Brain pericyte (primary cell): Measurements from ENCODE around the gene RPP30.
"Not testable (repeated sequence)": the region's sequence is repeated elsewhere in the genome, so short reads cannot be mapped to it uniquely, and the experiment has no call there.

Experiments used
- DNase-seq: peaks from one replicate; pipeline ENCODE4 v3.0.0-alpha.2; 2012; ENCODE audit warnings: low read depth, low spot score

The RPP30 gene

DNA sequence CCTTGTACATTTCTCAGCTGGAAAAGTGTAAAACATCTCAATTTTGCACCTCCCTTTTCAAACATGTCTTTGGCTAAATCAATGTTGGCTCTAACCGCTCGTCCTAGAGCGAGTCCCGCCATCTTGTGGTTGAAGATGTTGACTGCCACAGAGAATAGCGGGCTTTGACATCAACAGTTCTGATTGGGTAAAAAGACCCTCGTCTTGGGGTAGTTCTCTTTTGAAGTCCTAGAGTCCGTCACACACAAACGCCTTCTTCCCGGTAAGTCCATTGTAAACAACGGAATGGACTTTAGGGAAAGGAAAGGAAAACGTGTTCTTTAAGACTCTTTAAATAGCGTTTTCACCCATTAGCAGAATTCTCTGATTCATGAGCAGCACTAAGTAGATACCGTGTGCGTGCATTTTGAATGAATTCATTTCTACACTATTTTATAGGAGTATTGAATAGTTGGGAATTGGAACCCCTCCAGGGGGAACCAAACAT, 452 bp upstream of the RPP30 start:
- peak; percentile 60 for DNase-seq

DNA sequence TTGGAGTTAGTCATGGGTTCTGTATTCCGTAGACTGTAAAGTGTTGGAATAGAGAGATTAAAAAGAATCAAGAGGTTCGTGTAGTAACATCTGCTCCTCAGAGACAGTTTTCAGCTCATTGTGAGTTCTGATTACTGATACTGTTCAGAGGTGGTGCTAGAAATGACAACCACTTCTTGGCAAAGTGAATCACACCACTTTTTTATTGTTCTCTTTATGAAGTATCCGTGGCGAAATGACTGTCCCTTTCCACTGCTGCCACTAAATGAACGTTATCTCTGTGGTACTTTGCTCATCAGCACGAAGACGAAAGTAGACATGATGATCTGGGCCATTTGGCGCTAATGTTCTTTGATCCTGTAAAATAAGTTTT, 860 bp downstream of the RPP30 start:
- no peak for DNase-seq

DNA sequence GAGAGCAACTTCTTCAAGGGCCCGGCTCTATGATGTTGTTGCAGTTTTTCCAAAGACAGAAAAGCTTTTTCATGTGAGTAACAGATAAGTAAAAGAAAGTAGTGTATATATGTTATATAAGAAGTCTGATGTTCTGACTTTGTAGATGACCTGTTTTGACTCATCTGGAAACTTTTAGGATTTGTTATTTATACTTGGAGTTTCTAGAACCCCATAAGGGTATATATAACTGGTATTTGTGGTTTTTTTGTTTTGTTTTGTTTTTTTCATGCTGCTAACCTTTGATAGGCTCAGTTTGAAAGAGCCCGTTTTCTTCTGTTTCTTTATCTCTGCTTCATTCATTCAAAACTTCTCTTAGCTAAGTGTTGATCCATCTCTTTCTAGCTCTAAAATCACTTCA, 7.3 kb downstream of the RPP30 start:
- DNase-seq, result no peak

DNA sequence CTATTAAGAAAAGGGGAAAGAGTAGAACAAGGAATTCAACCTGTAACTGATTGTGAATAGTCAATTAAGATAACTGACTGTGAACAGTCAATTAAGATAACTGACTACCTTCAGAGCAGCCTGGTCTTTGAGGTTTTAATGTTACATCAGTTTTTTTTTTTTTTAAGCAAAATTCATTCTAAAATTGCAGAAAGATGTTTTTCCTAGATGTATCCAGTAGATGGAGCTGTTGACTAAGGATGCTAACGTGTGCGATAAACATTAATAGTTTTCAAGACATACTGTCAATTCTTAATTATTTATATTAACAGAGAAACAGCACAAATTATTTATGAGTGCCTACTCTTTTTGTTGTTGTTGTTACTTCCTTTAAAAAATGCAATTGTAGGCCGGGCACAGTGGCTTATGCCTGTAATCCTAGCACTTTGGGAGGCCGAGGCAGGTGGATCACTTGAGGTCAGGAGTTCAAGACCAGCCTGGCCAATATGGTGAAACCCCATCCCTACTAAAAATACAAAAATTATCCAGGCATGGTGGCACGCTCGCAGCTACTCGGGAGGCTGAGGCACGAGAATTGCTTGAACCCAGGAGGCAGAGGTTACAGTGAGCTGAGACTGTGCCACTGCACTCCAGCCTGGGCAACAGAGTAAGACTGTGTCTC, 8.4 kb downstream of the RPP30 start:
- not testable (repeated sequence) for DNase-seq

DNA sequence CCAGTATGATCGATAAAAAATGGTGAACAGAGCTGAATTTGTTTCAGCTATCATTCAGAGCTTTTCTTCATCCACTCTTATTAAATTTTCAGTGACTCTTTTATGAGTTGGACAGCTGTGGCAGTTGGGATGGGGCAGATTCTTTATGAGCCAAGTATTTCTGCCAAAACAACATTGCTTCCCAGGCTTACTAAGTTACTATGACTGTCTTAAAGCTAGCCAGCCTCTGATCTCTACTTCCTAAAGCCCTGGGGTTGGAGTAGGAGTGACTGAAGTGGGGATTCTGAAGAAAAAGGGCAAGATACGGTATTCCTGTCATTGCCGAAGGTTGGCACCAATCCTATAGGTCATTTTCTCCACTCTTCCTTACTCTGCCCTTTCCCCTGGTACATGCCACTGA, 12.7 kb downstream of the RPP30 start:
- DNase-seq, result no peak

DNA sequence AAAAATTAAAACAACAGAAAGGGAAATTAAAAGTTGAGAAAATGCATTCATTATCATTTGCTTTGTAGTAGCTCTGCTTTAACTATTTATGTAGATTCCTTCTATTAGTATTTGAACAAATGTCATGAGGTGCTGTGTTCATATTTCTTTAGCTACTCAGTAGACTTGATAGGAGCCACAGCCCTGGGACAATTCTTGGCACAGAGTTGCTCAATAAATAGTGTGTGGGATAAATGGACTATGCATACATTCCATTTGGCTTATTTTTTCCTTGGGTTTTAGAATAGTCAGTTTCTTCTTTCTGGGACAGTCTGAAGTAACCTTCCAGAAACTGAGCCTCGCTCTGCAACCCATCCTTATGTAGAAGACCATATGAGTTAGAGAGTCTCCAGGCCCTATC, 13.4 kb downstream of the RPP30 start:
- DNase-seq, result no peak

DNA sequence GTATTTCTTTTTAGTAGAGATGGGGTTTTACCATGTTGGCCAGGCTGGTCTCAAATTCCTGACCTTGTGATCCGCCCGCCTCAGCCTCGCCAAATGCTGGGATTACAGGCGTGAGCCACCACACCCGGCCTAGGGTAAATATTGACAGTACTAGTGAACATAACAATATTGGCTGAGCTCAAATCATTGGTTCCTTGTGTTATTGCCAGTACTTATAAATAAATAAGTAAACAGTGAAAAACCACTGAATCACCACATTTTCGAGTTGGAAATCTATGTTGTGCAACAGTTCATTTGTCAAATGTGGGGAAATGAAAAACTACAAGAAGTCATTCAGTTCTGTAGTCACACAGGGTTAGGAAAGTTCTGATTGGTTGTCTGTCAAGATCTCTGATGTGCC, 15.8 kb downstream of the RPP30 start:
- DNase-seq, result no peak

DNA sequence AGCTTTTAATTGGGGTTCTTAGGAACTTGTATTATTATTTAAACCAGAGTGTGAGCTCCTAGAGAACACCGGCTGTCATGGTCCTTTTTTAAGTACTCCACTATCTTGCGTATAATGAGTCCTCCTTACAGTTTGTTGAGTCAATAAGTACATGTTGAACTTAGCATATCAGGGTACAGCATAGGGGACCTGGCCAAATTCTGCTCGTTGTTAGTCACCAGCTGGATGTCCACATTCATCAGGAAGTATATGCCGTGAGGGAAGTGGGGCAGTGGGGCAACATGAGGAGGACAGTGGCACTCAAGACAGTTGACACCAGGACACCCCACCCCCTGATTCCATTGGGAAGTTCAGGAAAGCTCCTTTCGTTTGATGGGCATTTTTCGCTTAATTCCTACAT, 16.6 kb downstream of the RPP30 start:
- DNase-seq, result no peak

DNA sequence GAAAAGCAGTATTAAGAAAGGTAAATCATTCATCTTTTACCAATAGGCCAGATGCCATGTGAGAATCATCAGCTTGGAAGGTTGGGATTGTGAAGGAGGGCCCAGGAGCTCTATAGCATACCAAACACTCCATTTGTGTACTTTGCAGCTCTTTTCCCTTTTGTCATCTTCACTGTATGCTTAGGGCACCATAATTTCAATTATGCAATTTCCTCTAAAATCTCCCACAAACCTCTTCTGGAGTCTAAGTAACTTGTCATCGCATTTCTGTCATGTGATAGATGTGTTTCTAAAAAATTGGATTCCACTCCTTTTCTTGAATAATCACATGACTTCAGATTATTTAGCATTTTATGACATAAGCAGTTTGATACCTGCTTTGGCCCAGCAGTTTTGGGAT, 17.9 kb downstream of the RPP30 start:
- DNase-seq, result no peak

DNA sequence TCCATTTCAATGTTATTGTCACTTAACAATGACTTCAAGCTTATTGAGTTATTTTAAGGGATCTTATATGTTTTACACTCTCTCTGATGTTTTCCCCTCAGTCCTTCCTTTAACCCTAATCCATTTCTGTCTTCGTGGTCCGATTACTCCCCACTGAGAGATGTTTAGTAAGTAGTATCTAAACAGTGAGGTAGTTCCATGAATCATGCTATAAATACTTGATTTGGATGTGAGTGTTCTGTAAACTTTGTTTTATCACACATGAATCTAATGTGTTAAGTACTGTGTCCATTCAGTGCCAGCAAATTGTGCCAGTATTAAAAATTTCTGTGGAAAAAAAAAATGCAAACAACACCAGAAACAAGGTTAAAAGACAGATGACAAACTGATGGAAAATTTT, 18.6 kb downstream of the RPP30 start:
- DNase-seq, result no peak

DNA sequence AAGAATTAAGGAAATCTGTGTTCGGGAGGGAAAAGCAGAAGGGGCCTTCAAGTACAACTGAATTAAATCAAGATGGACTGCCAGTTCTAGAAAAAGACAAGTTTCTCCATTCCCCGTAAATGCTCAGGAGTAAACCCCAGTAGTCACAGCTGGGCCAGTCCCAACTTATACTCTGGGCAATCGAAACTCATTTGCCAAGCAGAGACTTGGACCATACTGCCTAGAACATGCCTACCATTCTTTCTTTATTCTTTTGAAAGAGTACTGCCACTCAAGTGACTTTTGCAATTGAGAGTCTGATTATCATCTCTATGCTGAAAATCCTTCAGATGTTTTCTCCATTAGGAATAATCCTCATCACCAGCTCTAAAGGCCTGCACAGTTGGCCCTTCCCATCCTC, 21.4 kb downstream of the RPP30 start:
- no peak for DNase-seq

DNA sequence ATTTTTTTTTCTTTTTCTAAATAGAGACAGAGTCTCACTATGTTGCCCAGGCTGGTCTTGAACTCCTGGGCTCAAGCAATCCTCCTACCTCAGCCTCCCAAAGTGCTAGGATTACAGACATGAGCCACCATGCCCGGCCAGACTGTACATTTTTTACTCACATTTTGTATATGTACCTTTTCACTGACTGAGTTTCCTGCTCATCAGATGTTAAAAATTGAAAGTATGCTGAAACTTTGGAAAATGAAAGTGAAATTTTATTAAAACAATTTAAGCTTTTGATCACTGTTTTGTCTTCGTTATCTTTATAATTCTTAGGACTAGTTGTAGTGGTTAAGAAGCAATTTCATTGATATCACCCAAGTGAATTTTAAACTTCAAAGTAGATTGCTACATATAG, 25.1 kb downstream of the RPP30 start:
- not testable (repeated sequence) for DNase-seq

DNA sequence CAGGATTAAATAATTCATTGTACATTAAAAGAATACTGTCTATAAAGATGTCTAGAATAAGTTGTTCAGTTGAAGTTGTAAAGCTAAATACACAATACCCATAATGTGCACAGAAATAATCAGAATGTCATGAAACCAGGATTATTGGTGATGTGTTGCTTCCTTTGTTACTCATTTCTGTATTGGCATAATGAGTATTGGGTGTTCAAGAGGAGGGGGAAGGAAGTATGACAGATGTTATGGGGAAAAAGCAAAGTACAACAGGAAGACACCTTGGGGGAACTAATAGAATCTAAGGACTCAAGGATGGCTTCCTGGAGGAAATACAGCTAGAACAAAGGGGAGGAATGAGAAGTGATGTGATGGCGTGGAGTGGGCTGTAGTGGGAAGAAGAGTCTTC, 34.2 kb downstream of the RPP30 start:
- no peak for DNase-seq

DNA sequence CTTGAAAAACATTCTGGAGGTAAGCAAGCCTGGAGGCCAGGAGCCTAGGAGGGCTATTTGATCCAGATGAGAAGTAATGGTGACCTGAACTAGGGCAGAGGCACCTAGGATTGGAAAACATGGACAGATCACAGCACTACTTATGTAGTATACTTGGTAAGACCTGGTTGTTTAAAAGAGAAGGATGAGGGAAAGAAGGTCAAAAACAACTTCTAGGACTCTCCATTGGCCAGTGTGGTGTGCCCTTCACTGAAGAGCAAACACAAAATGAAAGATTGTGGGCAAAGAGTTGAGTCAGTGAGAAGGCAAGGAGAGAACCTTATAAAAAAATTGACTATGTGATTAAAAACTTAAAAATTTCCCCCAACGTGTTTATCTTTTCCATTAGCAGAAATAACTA, 34.8 kb downstream of the RPP30 start:
- no peak for DNase-seq

DNA sequence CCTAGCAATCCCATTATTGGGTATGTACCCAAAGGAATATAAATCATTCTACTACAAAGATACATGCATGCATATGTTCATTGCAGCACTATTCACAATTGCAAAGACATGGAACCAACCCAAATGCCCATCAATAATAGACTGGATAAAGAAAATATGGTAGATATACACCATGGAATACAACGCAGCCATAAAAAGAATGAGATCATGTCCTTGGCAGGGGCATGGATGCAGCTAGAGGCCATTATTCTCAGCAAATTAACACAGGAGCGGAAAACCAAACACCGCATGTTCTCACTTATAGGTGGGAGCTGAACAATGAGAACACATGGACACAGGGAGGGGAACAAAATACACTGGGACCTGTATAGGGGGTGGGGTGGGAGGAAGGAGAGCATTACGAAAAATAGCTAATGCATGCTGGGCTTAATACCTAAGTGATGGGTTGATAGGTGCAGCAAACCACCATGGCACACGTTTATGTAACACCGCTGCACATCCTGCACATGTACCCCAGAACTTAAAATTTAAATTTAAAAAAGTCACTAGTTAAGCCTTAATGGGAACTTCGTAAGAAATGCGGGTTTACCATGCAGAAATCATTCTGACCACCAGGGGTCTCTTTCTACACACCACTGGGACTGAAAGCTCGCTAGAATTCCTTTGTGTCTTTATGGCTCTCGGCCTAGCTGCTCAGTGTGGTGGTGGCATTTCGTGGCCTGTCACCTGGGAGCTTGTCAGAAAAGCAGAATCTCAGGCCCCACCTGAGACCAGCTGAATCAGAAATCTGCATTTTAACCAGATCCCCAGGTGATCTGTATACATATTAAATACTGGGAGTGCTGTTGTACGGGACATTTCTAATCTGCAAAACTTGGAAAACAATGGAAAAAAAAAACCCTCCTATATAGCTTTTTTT, 39.6 kb downstream of the RPP30 start:
- peak; percentile 25 for DNase-seq

DNA sequence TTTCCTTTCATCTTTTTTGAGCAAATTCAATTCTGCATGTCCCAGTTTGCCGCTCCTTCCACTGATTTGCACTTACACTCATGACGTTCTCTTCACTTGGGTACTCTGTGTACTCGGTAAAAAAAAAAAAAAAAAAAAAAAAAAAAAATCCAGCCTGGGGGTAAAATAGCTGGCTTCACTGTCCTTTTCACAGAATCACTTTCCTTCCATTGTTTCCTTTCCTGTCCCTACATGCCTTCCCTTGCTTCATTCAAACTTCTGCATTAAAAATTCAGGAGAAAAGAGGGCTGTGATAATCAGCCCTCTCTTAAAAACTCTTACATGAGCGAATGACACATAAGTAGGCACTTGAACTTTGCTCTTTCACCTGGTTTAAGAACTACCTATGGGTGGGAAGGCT, 40.4 kb downstream of the RPP30 start:
- DNase-seq, result no peak

DNA sequence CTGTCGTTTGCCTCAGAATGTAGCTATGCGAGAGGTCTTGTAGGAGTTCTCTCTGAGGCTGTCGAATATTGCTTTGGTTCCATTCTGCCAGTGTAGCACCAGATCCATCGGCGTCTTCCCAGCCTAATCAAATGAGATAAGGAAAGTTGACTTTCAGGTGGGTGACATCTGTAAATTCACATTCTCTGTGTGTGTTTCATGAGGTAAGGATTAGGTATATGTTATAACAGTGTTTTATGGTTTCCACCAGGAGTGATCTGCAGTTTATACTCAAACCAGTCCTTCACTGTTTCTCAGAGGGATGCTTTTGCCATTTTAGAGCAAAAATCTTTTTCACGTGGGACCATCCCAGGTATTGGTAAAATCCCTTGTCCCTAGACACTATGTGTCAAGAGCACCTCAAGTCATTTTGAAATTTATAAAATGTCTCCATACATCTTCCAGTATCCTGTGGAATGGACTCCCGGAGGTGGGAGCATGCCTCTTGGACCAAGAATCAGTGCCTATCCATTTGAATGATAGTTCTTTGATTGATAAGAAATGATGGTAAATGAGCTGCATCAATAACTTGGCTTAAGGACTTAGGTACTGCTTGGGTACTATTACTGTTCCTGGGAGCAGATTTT, 41.2 kb downstream of the RPP30 start:
- DNase-seq, result no peak

DNA sequence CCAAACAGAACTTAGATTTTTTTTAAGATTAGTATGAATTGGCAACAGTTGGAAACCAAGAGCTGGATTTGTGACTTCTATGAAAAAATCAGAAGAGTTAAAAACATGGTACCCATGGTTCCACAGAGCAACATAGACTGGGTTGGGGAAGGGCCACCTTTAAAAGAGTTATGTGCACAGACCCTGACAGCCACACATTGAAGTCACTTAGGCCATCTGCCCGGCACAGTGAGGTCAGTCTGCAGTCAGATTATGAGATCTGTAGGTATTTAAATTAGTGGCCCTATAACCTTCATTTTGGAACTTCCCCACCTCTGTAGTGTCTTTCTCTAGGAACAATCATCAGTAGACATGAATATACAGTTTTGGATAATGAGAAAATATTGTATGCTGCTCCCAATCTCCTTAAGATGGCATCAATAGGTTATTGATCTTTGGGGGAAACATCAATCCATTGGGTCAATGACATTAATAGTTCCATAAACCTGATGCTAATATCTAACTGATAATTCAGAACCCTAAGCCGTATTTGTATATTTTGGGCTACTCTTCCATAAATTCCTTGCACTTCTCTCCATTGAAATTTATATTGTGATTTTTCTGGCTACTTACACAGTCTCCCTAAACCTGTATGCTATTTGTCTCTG, 42.1 kb downstream of the RPP30 start:
- no peak for DNase-seq

DNA sequence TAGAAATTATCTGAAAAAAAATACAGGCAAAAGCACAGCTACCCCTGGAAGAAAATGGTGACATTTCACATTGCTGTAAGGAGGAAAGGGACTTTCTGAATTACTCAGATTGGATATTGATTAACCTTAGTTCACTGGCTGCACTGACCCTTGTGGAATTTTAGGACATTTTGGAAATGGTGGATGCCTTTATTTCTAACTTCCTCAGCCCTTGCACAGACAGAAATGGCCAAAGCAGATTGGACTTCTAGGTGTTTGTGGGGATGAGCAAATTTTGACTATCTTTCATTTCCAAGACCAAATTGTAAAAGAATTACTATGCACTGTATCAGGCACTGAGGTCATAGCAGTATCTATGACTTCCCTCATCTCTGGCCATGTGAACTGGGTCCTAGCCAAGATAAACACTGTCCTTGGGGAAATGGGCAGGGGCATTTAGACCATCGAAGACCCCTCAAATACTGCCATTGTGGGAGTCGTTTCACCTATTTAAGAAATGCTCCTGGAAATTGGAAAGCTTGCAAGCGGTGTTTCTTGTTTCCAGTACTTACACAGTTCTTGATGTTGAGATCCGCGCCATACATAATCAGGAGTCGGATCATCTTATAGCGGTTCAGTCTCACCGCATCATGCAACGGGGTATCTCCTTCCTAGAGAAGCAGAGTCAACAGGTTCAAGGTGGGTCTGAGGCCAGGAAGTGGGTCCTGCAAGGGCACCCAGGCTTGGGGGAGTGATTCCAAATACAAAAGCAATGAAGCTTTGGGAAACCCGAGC, 43.4 kb downstream of the RPP30 start:
- no peak for DNase-seq

DNA sequence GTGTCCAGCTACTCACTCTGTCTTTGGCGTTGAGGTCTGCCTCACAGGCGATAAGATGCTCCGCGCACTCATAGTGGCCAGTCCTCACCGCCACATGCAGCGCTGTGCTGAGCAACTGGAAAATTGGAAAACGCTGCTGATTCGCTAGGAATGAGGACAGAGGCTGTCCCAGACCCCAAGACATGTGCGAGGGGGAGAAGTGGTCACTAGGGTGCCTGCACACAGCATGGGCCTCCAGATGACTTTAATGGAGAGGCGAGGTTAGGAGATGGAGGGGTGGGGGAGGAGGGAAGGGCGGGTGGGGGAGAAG, 43.9 kb downstream of the RPP30 start:
- no peak for DNase-seq

DNA sequence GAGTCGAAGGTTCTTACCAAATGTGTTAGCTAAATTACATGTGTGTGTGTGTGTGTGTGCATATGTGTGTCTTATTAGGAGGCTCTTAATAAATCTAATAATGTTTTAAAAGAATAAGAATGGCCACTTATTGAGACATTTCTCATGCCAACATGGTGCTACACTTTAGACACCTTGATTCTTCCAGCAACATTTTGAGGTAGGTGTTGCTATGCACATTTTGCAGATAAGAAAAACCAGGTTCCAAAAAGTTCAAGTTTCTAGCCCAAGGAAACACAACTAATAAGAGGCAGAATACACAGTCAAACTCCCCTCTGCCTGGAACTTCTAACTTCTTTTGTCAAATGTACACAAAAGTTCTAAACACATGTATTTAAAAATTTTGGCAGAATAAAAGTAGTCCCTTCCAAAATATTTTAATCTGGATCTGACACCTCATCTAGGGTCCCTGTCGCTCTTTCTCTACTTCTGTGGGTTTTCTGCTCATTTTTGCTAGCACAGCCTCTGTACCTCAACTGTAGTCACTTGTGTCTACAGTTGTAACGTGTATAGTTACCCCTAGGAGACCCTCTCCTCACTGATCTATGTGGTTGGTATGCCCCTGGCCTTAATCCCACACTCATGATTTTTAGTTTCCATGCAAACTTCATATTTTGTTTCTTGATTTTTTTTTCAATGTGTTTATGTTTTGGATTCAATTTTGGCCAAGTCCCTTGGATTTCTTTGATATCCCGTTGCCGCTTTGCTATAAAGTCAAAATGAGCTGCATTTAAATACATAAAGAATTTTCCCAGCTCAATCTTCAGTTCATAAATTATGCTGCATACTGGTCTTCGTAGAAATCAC, 44.8 kb downstream of the RPP30 start:
- DNase-seq, result no peak
